HG02642 (cell line): Measurements from ENCODE around the gene FMO4.
"Not testable (repeated sequence)": the region's sequence is repeated elsewhere in the genome, so short reads cannot be mapped to it uniquely, and the experiment has no call there.

ENCODE experiments used
- ATAC-seq: cut with Tn5 transposase; IDR thresholded peaks from one replicate; pipeline ENCODE4 v1.9.1; 2021; ENCODE audit warnings: mild to moderate bottlenecking; ENCODE audit not compliant: unreplicated experiment, poor library complexity

FMO4 gene

GRCh38 chr1:171313319-171313834 is 606 bp upstream of the FMO4 start:
- ATAC-seq = peak; percentile 56

- ATAC-seq = no peak
Observed at GRCh38 chr1:171329251-171329650, 15.3 kb downstream of the FMO4 start.

GRCh38 chr1:171334024-171334640 is 20.1 kb downstream of the FMO4 start:
- ATAC-seq = no peak

GRCh38 chr1:171335964-171336363 is 22.0 kb downstream of the FMO4 start:
- no peak for ATAC-seq

- not testable (repeated sequence) for ATAC-seq
Observed at GRCh38 chr1:171339345-171339744, 25.4 kb downstream of the FMO4 start.

- ATAC-seq = no peak
Observed at GRCh38 chr1:171343727-171344472, 29.9 kb downstream of the FMO4 start.

- ATAC-seq = no peak
Observed at GRCh38 chr1:171344473-171344820, 30.5 kb downstream of the FMO4 start.

- no peak for ATAC-seq
Observed at GRCh38 chr1:171345536-171345935, 31.6 kb downstream of the FMO4 start.

- ATAC-seq = no peak
Observed at GRCh38 chr1:171346881-171347280, 32.9 kb downstream of the FMO4 start.

GRCh38 chr1:171350594-171350993 is 36.6 kb downstream of the FMO4 start:
- no peak for ATAC-seq

- ATAC-seq = no peak
Observed at GRCh38 chr1:171351961-171352360, 38.0 kb downstream of the FMO4 start.

GRCh38 chr1:171352554-171352953 is 38.6 kb downstream of the FMO4 start:
- ATAC-seq = no peak

- no peak for ATAC-seq
Observed at GRCh38 chr1:171355727-171356126, 41.7 kb downstream of the FMO4 start.

- no peak for ATAC-seq
Observed at GRCh38 chr1:171357179-171357578, 43.2 kb downstream of the FMO4 start.

GRCh38 chr1:171359355-171359648 is 45.3 kb downstream of the FMO4 start:
- not testable (repeated sequence) for ATAC-seq

GRCh38 chr1:171359731-171360527 is 45.9 kb downstream of the FMO4 start:
- not testable (repeated sequence) for ATAC-seq

GRCh38 chr1:171366085-171366484 is 52.1 kb downstream of the FMO4 start:
- no peak for ATAC-seq

GRCh38 chr1:171366816-171367215 is 52.8 kb downstream of the FMO4 start:
- ATAC-seq = no peak

GRCh38 chr1:171367436-171367835 is 53.5 kb downstream of the FMO4 start:
- ATAC-seq = no peak

GRCh38 chr1:171372418-171373084 is 58.6 kb downstream of the FMO4 start:
- ATAC-seq = no peak
